Endothelial cell of umbilical vein (primary cell): ENCODE data around the gene KCTD18.

Experiments
- CTCF ChIP-seq, 2 donors: IDR thresholded peaks; 1 replicate in 1 of 2; 2 replicates in 1 of 2; pipeline ENCODE4 v1.5.1; 2011; ENCODE audit warnings: low read length in 2 of 2, mild to moderate bottlenecking in 2 of 2, moderate library complexity in 2 of 2, control low read depth in 1 of 2, inconsistent platforms in 1 of 2, low read depth in 1 of 2; ENCODE audit not compliant: insufficient read depth in 1 of 2; ENCODE audit errors: extremely low read depth in 1 of 2
- EZH2 ChIP-seq: IDR thresholded peaks from 2 replicates; pipeline ENCODE4 v1.6.1; 2012; ENCODE audit warnings: borderline replicate concordance, low read depth, mild to moderate bottlenecking, moderate library complexity, low read length, inconsistent platforms; ENCODE audit not compliant: severe bottlenecking
- GATA2 ChIP-seq: IDR thresholded peaks from 2 replicates; pipeline ENCODE4 v1.7.0; 2011; ENCODE audit warnings: low read depth, mild to moderate bottlenecking, moderate library complexity, mixed read lengths, low read length; ENCODE audit not compliant: insufficient read length, insufficient read depth
- JUN ChIP-seq: IDR thresholded peaks from 2 replicates; pipeline ENCODE4 v1.6.1; 2011; ENCODE audit warnings: borderline replicate concordance, low read depth; ENCODE audit not compliant: insufficient read length, insufficient read depth
- MAX ChIP-seq: IDR thresholded peaks from 2 replicates; pipeline ENCODE4 v1.6.1; 2011; ENCODE audit not compliant: insufficient read depth, insufficient read length
- POLR2A ChIP-seq: IDR thresholded peaks from 2 replicates; pipeline ENCODE4 v1.6.1; 2012; ENCODE audit warnings: low read depth, mild to moderate bottlenecking, control low read depth, low read length
- POLR2AphosphoS5 ChIP-seq: IDR thresholded peaks from 2 replicates; pipeline ENCODE4 v1.6.1; 2012; ENCODE audit warnings: low read depth, mild to moderate bottlenecking, control low read depth, low read length, moderate library complexity; ENCODE audit not compliant: insufficient read depth

GRCh38 chr2:200534572-200534971 lies 24.7 kb upstream of the KCTD18 start:
- no peak for TF ChIP-seq CTCF (IDR thresholded peaks at IDR 0.05; ENCODE audit: extremely low read depth in 1 of 2, insufficient read depth in 1 of 2, low read depth in 1 of 2, low read length in 2 of 2)
- no peak for TF ChIP-seq JUN
- no peak for TF ChIP-seq POLR2AphosphoS5
- no peak for TF ChIP-seq POLR2A
- no peak for TF ChIP-seq EZH2
- no peak for TF ChIP-seq MAX
- TF ChIP-seq GATA2: no peak
